RWPE1 (cell line): Measurements from ENCODE around the gene CD207.

Experiments
- CTCF ChIA-PET: fragments of 350-600 bp; sonication (Branson Sonifier 250); formaldehyde crosslinking; extraction: SDS; loops from one replicate; lab custom pipeline; 2021; lab: Yijun Ruan, JAX
- POLR2A ChIA-PET: fragments of 400-600 bp; formaldehyde crosslinking; extraction: SDS; loops from one replicate; lab custom pipeline; 2020; ENCODE audit warnings: antibody characterized with exemption; ENCODE audit not compliant: low non-redundant PET; lab: Yijun Ruan, JAX
- DNase-seq: peaks from one replicate; pipeline ENCODE4 v3.0.0; 2012; ENCODE audit warnings: low spot score
- H3K27ac ChIP-seq: fragments of 450-650 bp; 2 replicates; pipeline ENCODE4 v1.5.1; 2017
- CTCF ChIP-seq: fragments of 450-650 bp; conservative IDR thresholded peaks from 2 replicates; pipeline ENCODE4 v1.5.1; 2017; ENCODE audit warnings: low read depth, mild to moderate bottlenecking

The CD207 gene

GRCh38 chr2:70808983-70809958, 26.3 kb downstream of the CD207 start:
- CTCF ChIA-PET, result interaction anchor here (1.0 kb wide), 1 partner anchor 62 kb away, joined by 7 read pairs; no protein-coding TSS in a partner anchor
- DNase-seq, result no peak
- H3K27ac ChIP-seq, result no peak overlapping the region
- no peak for TF ChIP-seq CTCF
- POLR2A ChIA-PET, result no interaction called here

GRCh38 chr2:70807828-70808118, 27.8 kb downstream of the CD207 start:
- TF ChIP-seq CTCF, result no peak
- CTCF ChIA-PET, result no interaction called here
- no peak overlapping the region for H3K27ac ChIP-seq
- DNase-seq, result no peak
- POLR2A ChIA-PET, result no interaction called here

GRCh38 chr2:70807102-70807827, 28.4 kb downstream of the CD207 start:
- no peak for DNase-seq
- TF ChIP-seq CTCF, result no peak
- POLR2A ChIA-PET, result no interaction called here
- CTCF ChIA-PET, result interaction anchor here (0.7 kb wide), 1 partner anchor 66 kb away, joined by 3 read pairs; no protein-coding TSS in a partner anchor
- H3K27ac ChIP-seq, result no peak overlapping the region

- no peak for DNase-seq
- ChIA-PET POLR2A (no interaction called here), CTCF (interaction anchor here (0.7 kb wide), 1 partner anchor 67 kb away, joined by 3 read pairs; no protein-coding TSS in a partner anchor)
- no peak for TF ChIP-seq CTCF
- H3K27ac ChIP-seq, result no peak overlapping the region
These were observed 29.0 kb downstream of the CD207 start for GRCh38 chr2:70806620-70807019.

- ChIA-PET CTCF (no interaction called here), POLR2A (no interaction called here)
- no peak for DNase-seq
- H3K27ac ChIP-seq, result no peak overlapping the region
- no peak for TF ChIP-seq CTCF
These were observed 29.6 kb downstream of the CD207 start for GRCh38 chr2:70806013-70806412.

- CTCF ChIA-PET, result no interaction called here
- no peak overlapping the region for H3K27ac ChIP-seq
- POLR2A ChIA-PET, result no interaction called here
- no peak for TF ChIP-seq CTCF
- no peak for DNase-seq
These were observed 33.9 kb downstream of the CD207 start for GRCh38 chr2:70801607-70802263.
